ENCODE measurements around the gene B2M. TPM values are rescaled to one million over a fixed set of nuclear protein-coding genes. Genes with fewer than 3 reads are reported as not detected.

B2M gene
- 1,905 and 4,425 TPM in 2 replicates for total RNA-seq

GRCh38 chr15:44711096-44711742 is at the start of gene B2M, which contains the start of gene PATL2:
Gene B2M (plus strand): TSS chr15:44711517. CDS start chr15:44711547, 30 bp downstream.
Gene PATL2 (minus strand): TSS chr15:44711323. CDS start chr15:44676490, 34,833 bp downstream.

GRCh38 chr15:44663410-44664308 is 47.7 kb upstream of the B2M start, which contains the start of gene SPG11:
Gene SPG11 (minus strand): TSS chr15:44663662. CDS start chr15:44663647, 15 bp downstream.

GRCh38 chr15:44736181-44736765 is 25.0 kb downstream of the B2M start, which contains the start of gene TRIM69:
Gene TRIM69 (plus strand): TSS chr15:44736528. CDS start chr15:44736705, 177 bp downstream.

Small RNA genes lying within 50 kb of the gene (small RNA-seq; reads per million reads assigned to genes)
- not detected for gene RF00019

Other genes with a start within 250 kb of the B2M start
- 43.8 and 46.8 TPM in 2 replicates for gene EIF3J, start 174.4 kb upstream of the B2M start, total RNA-seq
- gene SPG11, start 47.9 kb upstream of the B2M start, total RNA-seq, result 78.8 and 85.9 TPM in 2 replicates
- 0.78 and 0.86 TPM in 2 replicates for gene PATL2, start 194 bp upstream of the B2M start, total RNA-seq
- 14.0 and 17.6 TPM in 2 replicates for gene TRIM69, start 25.0 kb downstream of the B2M start, total RNA-seq
- not detected in 2 replicates for gene TERB2, start 245.2 kb downstream of the B2M start, total RNA-seq